Thyroid gland (tissue), 4 donors: ENCODE measurements around the gene BSPRY. TPM values are rescaled to one million over a fixed set of nuclear protein-coding genes. Genes with fewer than 3 reads are reported as not detected.

Source experiments
- DNase-seq, 2 donors: peaks; one replicate each; pipeline ENCODE4 v3.0.0-alpha.2; 2019
- H3K27ac ChIP-seq, 3 donors: fragments of 200-600 bp; sonication (generic); 1 replicate in 2 of 3; 2 replicates in 1 of 3; pipeline ENCODE4 v1.5.1; 2016 to 2019; ENCODE audit warnings: mild to moderate bottlenecking in 1 of 3, moderate library complexity in 1 of 3
- H3K27me3 ChIP-seq: fragments of 200-600 bp; sonication (generic); one replicate; pipeline ENCODE4 v1.5.1; 2019
- H3K36me3 ChIP-seq, 2 donors: fragments of 200-600 bp; sonication (generic); one replicate each; pipeline ENCODE4 v1.5.1; 2016 to 2019
- H3K4me1 ChIP-seq, 2 donors: fragments of 200-600 bp; sonication (generic); one replicate each; pipeline ENCODE4 v1.5.1; 2017 to 2019
- H3K4me3 ChIP-seq, 3 donors: fragments of 200-600 bp; sonication (generic); replicated peaks in 1 of 3; 1 replicate in 2 of 3; 2 replicates in 1 of 3; pipeline ENCODE4 v1.5.1; 2016; ENCODE audit warnings: mild to moderate bottlenecking in 1 of 3
- H3K9me3 ChIP-seq: fragments of 200-600 bp; sonication (generic); one replicate; pipeline ENCODE4 v1.5.1; 2017
- CTCF ChIP-seq, 6 experiments: fragments of 200-600 bp in 3 of 6; fragments of 450-650 bp in 3 of 6; sonication (generic) in 3 of 6; IDR thresholded peaks; one replicate each; pipeline ENCODE4 v1.5.1; 2016 to 2019; ENCODE audit warnings: antibody characterized with exemption in 6 of 6, mild to moderate bottlenecking in 2 of 6, inconsistent platforms in 1 of 6, moderate library complexity in 1 of 6
- POLR2A ChIP-seq, 2 donors: fragments of 450-650 bp; IDR thresholded peaks; one replicate each; pipeline ENCODE4 v1.6.1; 2017; ENCODE audit warnings: antibody characterized with exemption in 2 of 2, mild to moderate bottlenecking in 2 of 2, moderate library complexity in 1 of 2
- WGBS, 2 donors: methylation state at CpG; one replicate each; pipeline ENCODE4 v1.1.5; 2017; 5-methylcytosine and 5-hydroxymethylcytosine counted together
- intact Hi-C: fragments of 100-400 bp; cut with DNase I; formaldehyde crosslinking; loops from one replicate; pipeline ENCODE4 v1.15.1; 2023
- total RNA-seq, 4 donors: library from RNA; depleted of rRNA; stranded (reverse); fragments of >200 nt; gene quantifications; one replicate each; pipeline ENCODE4 v1.2.3, GENCODE V29; 2016

Gene BSPRY
- total RNA-seq, 4 donors from 2014 or later = 53.2 to 79.7 (median 67.1) TPM

DNA sequence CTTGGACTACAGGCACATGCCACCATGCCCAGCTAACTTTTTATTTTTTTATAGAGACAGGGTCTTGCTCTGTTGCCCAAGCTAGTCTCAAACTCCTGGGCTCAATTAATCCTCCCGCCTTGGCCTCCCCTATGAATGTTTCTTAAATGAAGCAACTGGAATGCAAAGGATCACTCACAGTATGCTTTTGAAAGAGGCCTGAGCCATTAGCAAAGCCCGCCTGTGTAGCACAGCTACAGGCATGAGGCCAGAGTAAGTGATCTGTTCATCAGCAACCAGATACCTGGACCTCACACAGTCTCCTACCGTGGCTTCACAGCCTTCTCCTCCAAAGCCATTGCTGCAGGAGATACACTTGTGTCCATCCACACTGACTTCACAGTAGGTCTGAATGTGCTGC is 29.3 kb upstream of the BSPRY start:
- no peaks in the 10 kb centered on the region for H3K4me1 ChIP-seq
- no peak for DNase-seq
- 95 to 99% methylated on average over 3 of the region's 3 CpGs for WGBS, 2 donors
- intact Hi-C loops = no loop called here
- no peak overlapping the region for H3K27ac ChIP-seq
- H3K27me3 ChIP-seq = no peaks in the 10 kb centered on the region
- H3K36me3 ChIP-seq = peaks cover 0 to 20% of the 10 kb centered on the region in 2 donors
- TF ChIP-seq CTCF (IDR thresholded peaks at IDR 0.05) = no peak
- no peak for TF ChIP-seq POLR2A (IDR thresholded peaks at IDR 0.05)
- H3K9me3 ChIP-seq = no peaks in the 10 kb centered on the region
- no peak overlapping the region for H3K4me3 ChIP-seq

DNA sequence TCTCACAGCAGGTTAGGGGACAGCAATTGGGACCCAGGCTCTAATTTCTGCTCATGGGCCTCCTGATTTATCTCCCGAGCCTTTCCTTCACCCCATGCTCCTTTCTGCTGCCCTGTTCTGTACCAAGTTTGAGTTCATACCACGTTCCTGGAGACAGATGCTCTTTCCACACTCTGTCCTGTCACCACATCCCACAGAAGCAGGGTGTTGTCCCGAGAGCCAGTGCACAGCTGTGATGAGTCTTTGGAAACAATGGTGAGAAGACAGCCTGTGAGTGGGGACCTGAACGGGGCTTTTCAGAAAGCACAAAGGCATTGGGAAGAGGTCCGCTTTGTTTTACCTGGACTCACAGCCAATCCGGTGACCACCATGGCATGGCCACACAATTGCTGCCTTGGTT is 26.7 kb upstream of the BSPRY start:
- WGBS, 2 donors = 80 to 94% methylated on average over 6 of the region's 6 CpGs
- Histone ChIP-seq H3K4me3 (no peak overlapping the region), H3K4me1 (no peaks in the 10 kb centered on the region), H3K27ac (no peak overlapping the region), H3K27me3 (no peaks in the 10 kb centered on the region), H3K9me3 (no peaks in the 10 kb centered on the region), H3K36me3 (peaks cover 0 to 16% of the 10 kb centered on the region in 2 donors)
- TF ChIP-seq CTCF (IDR thresholded peaks at IDR 0.05) = no peak
- no peak for TF ChIP-seq POLR2A (IDR thresholded peaks at IDR 0.05)
- intact Hi-C loops = no loop called here
- no peak for DNase-seq

GRCh38 chr9:113326230-113326629 is 23.1 kb upstream of the BSPRY start:
- WGBS, 2 donors = 95 to 97% methylated on average over 4 of the region's 4 CpGs
- DNase-seq = no peak
- H3K36me3 ChIP-seq = peaks cover 0 to 5% of the 10 kb centered on the region in 2 donors
- no peaks in the 10 kb centered on the region for H3K9me3 ChIP-seq
- intact Hi-C loops = no loop called here
- H3K27ac ChIP-seq = no peak overlapping the region
- no peaks in the 10 kb centered on the region for H3K4me1 ChIP-seq
- H3K27me3 ChIP-seq = no peaks in the 10 kb centered on the region
- TF ChIP-seq CTCF (IDR thresholded peaks at IDR 0.05) (no peak), POLR2A (IDR thresholded peaks at IDR 0.05) (no peak)
- no peak overlapping the region for H3K4me3 ChIP-seq

DNA sequence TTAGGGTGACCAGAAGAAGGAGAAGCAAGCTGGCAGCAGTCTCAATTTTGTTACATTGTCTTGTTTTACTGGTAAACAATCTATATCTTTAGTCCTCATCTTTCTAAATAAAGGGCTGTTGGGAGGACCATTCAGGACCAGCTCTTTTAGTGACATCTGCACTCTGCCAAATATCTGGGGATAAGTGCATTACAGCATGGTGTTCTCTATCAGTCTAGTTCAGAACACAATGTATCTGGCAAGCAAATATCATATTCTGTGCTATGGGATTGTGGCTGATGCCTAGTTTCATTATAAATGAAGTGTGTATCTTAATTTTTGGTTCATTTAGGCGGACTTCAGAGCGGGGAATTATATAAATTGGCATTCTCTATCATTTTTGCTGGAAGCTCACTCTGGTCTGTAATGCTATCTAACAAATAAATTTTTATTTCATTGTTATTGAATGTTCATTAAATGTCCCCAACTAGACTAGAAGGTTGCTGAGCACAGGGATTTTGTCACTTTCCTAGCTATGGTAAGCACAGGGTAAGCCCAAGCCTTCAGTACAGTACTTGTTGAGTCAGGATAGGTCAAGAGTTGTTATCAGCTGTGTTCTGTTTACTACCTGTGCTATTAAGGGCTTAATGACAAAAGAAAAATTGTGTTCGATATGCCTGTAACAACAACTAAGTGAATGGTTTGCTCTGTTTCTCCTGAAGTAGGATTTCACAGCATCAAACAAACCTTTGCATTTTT is 21.1 kb upstream of the BSPRY start:
- Histone ChIP-seq H3K27me3 (no peaks in the 10 kb centered on the region), H3K27ac (no peak overlapping the region), H3K4me1 (no peaks in the 10 kb centered on the region), H3K36me3 (peaks cover 0 to 7% of the 10 kb centered on the region in 2 donors), H3K9me3 (no peaks in the 10 kb centered on the region), H3K4me3 (no peak overlapping the region)
- no peak for DNase-seq
- TF ChIP-seq POLR2A (IDR thresholded peaks at IDR 0.05) (no peak), CTCF (IDR thresholded peaks at IDR 0.05) (no peak)
- WGBS, 2 donors = 94 to 97% methylated on average over 3 of the region's 3 CpGs
- intact Hi-C loops = no loop called here

GRCh38 chr9:113331780-113332179 is 17.6 kb upstream of the BSPRY start:
- H3K4me3 ChIP-seq = no peak overlapping the region
- no peak for TF ChIP-seq POLR2A (IDR thresholded peaks at IDR 0.05)
- TF ChIP-seq CTCF (IDR thresholded peaks at IDR 0.05) = no peak
- H3K36me3 ChIP-seq = peaks cover 0 to 7% of the 10 kb centered on the region in 2 donors
- no peaks in the 10 kb centered on the region for H3K9me3 ChIP-seq
- H3K4me1 ChIP-seq = no peaks in the 10 kb centered on the region
- no peak overlapping the region for H3K27ac ChIP-seq
- no peaks in the 10 kb centered on the region for H3K27me3 ChIP-seq
- WGBS, 2 donors = 68 to 69% methylated on average over 4 of the region's 4 CpGs
- DNase-seq = no peak
- intact Hi-C loops = no loop called here
